Stimulated activated naive CD8-positive, alpha-beta T cell treated with anti-CD3 and anti-CD28 coated beads, Interleukin-15, amount 100 ng/mL, for 72 hours (primary cell): ENCODE results near the gene DCTN4.

Source experiments
- ATAC-seq: fragments of 150-1000 bp; cut with Tn5 transposase; 2 replicates; pipeline ENCODE4 v1.10.0; 2021; ENCODE audit warnings: mild to moderate bottlenecking, moderate library complexity
- DNase-seq, 2 donors: peaks; one replicate each; pipeline ENCODE4 v3.0.0; 2021 to 2022
- H3K27ac Mint-ChIP-seq, 2 donors: one replicate each; pipeline ENCODE4 v1.8.0; 2022; ENCODE audit warnings: mild to moderate bottlenecking in 2 of 2, mixed read lengths in 2 of 2, moderate library complexity in 2 of 2
- H3K27me3 Mint-ChIP-seq: one replicate; pipeline ENCODE4 v1.8.0; 2022; ENCODE audit warnings: mixed read lengths
- H3K4me1 Mint-ChIP-seq: one replicate; pipeline ENCODE4 v1.8.0; 2022; ENCODE audit warnings: mild to moderate bottlenecking, mixed read lengths
- H3K4me3 Mint-ChIP-seq, 2 donors: one replicate each; pipeline ENCODE4 v1.8.0; 2022; ENCODE audit warnings: mild to moderate bottlenecking in 2 of 2, mixed read lengths in 2 of 2, moderate library complexity in 1 of 2
- H3K9me3 Mint-ChIP-seq, 2 donors: one replicate each; pipeline ENCODE4 v1.8.0; 2022; ENCODE audit warnings: mixed read lengths in 2 of 2

Gene DCTN4

GRCh38 chr5:150671509-150672236, 87.1 kb downstream of the DCTN4 start:
- Mint-ChIP-seq H3K4me3 (peak overlapping the region; percentile 75 to 78), H3K9me3 (no peaks in the 10 kb centered on the region)

GRCh38 chr5:150670948-150671310, 87.9 kb downstream of the DCTN4 start:
- Mint-ChIP-seq H3K27ac (peak overlapping the region in 1 of 2 donors; percentile 10), H3K4me3 (peak overlapping the region; percentile 27 to 36), H3K27me3 (peaks cover 33% of the 10 kb centered on the region), H3K4me1 (peaks cover 10% of the 10 kb centered on the region), H3K9me3 (no peaks in the 10 kb centered on the region)
- ATAC-seq = no peak
- no peak for DNase-seq

More at GRCh38 chr5:150671509-150672236, 87.1 kb downstream of the DCTN4 start:
- peaks cover 33% of the 10 kb centered on the region for H3K27me3 Mint-ChIP-seq
- peaks cover 10% of the 10 kb centered on the region for H3K4me1 Mint-ChIP-seq
- peak; percentile 67 for ATAC-seq
- no peak overlapping the region for H3K27ac Mint-ChIP-seq
- DNase-seq = no peak

- Mint-ChIP-seq H3K27me3 (peaks cover 33% of the 10 kb centered on the region), H3K9me3 (no peaks in the 10 kb centered on the region), H3K4me1 (peaks cover 10% of the 10 kb centered on the region), H3K4me3 (peak overlapping the region; percentile 27 to 36), H3K27ac (peak overlapping the region in 1 of 2 donors; percentile 10)
- ATAC-seq = no peak
- no peak for DNase-seq
Measured at GRCh38 chr5:150670275-150670947, 88.4 kb downstream of the DCTN4 start.

GRCh38 chr5:150665044-150665443, 93.8 kb downstream of the DCTN4 start:
- DNase-seq = no peak
- no peak overlapping the region for H3K4me3 Mint-ChIP-seq
- H3K27me3 Mint-ChIP-seq = peaks cover 18% of the 10 kb centered on the region

GRCh38 chr5:150663936-150664335, 94.9 kb downstream of the DCTN4 start:
- Mint-ChIP-seq H3K9me3 (no peaks in the 10 kb centered on the region), H3K27me3 (peaks cover 14% of the 10 kb centered on the region), H3K4me1 (no peaks in the 10 kb centered on the region), H3K4me3 (no peak overlapping the region), H3K27ac (no peak overlapping the region)
- ATAC-seq (no peak), DNase-seq (no peak)

More at GRCh38 chr5:150665044-150665443, 93.8 kb downstream of the DCTN4 start:
- no peak for ATAC-seq
- no peaks in the 10 kb centered on the region for H3K4me1 Mint-ChIP-seq
- H3K27ac Mint-ChIP-seq = no peak overlapping the region
- no peaks in the 10 kb centered on the region for H3K9me3 Mint-ChIP-seq

GRCh38 chr5:150662731-150663516, 95.9 kb downstream of the DCTN4 start:
- no peak for DNase-seq
- no peak overlapping the region for H3K27ac Mint-ChIP-seq
- H3K27me3 Mint-ChIP-seq = peaks cover 14% of the 10 kb centered on the region
- no peaks in the 10 kb centered on the region for H3K9me3 Mint-ChIP-seq
- no peak overlapping the region for H3K4me3 Mint-ChIP-seq
- no peaks in the 10 kb centered on the region for H3K4me1 Mint-ChIP-seq
- no peak for ATAC-seq

- H3K27me3 Mint-ChIP-seq = peaks cover 14% of the 10 kb centered on the region
- H3K27ac Mint-ChIP-seq = no peak overlapping the region
- H3K4me1 Mint-ChIP-seq = peaks cover 7% of the 10 kb centered on the region
- DNase-seq (no peak), ATAC-seq (no peak)
- no peak overlapping the region for H3K4me3 Mint-ChIP-seq
- no peaks in the 10 kb centered on the region for H3K9me3 Mint-ChIP-seq
Measured at GRCh38 chr5:150661821-150662596, 96.8 kb downstream of the DCTN4 start.

- H3K4me3 Mint-ChIP-seq = no peak within 1 kb of the TSS
- H3K9me3 Mint-ChIP-seq = no peaks in the 10 kb centered on the region
- ATAC-seq (no peak), DNase-seq (no peak)
- peaks cover 14% of the 10 kb centered on the region for H3K27me3 Mint-ChIP-seq
- H3K4me1 Mint-ChIP-seq = peaks cover 12% of the 10 kb centered on the region
- H3K27ac Mint-ChIP-seq = peak within 1 kb of the TSS in 1 of 2 donors; percentile 1
Measured at GRCh38 chr5:150661086-150661485, 97.7 kb downstream of the DCTN4 start, which contains the start of gene MYOZ3. MYOZ3 (plus strand) TSS chr5:150661251; CDS start chr5:150662942, 1,691 bp downstream.

- peak overlapping the region in 1 of 2 donors; percentile 1 for H3K27ac Mint-ChIP-seq
- DNase-seq (no peak), ATAC-seq (no peak)
- peaks cover 12% of the 10 kb centered on the region for H3K4me1 Mint-ChIP-seq
- no peaks in the 10 kb centered on the region for H3K9me3 Mint-ChIP-seq
- H3K27me3 Mint-ChIP-seq = peaks cover 14% of the 10 kb centered on the region
- no peak overlapping the region for H3K4me3 Mint-ChIP-seq
Measured at GRCh38 chr5:150660108-150660831, 98.5 kb downstream of the DCTN4 start.

GRCh38 chr5:150659360-150660107, 99.3 kb downstream of the DCTN4 start:
- ATAC-seq = no peak
- no peak for DNase-seq
- peaks cover 12% of the 10 kb centered on the region for H3K4me1 Mint-ChIP-seq
- H3K27me3 Mint-ChIP-seq = peaks cover 14% of the 10 kb centered on the region
- no peaks in the 10 kb centered on the region for H3K9me3 Mint-ChIP-seq
- H3K4me3 Mint-ChIP-seq = no peak overlapping the region
- H3K27ac Mint-ChIP-seq = no peak overlapping the region

- Mint-ChIP-seq H3K4me3 (no peak overlapping the region), H3K27me3 (peaks cover 14% of the 10 kb centered on the region), H3K27ac (no peak overlapping the region), H3K9me3 (no peaks in the 10 kb centered on the region), H3K4me1 (peaks cover 12% of the 10 kb centered on the region)
- ATAC-seq = no peak
- DNase-seq = no peak
Measured at GRCh38 chr5:150658699-150659265, 100.0 kb downstream of the DCTN4 start.
